GM19239 (cell line): ENCODE measurements around the gene RAD51B.

Experiments
- DNase-seq: peaks from one replicate; pipeline ENCODE4 v3.0.0; 2011; ENCODE audit warnings: low spot score; ENCODE audit not compliant: insufficient read length
- FAIRE-seq: peaks from 2 replicates; lab custom pipeline; 2011; peaks lifted over from hg19 to GRCh38; lab: Jason Lieb, UNC

Gene RAD51B

GRCh38 chr14:68327231-68327630, 507.7 kb downstream of the RAD51B start:
- no peak for DNase-seq

GRCh38 chr14:68328509-68328908, 508.9 kb downstream of the RAD51B start:
- DNase-seq (no peak), FAIRE-seq (peak; percentile 95)

More at GRCh38 chr14:68327231-68327630, 507.7 kb downstream of the RAD51B start:
- peak; percentile 37 for FAIRE-seq

- no peak for FAIRE-seq
- no peak for DNase-seq
Observed at GRCh38 chr14:68331426-68331825, 511.8 kb downstream of the RAD51B start.

GRCh38 chr14:68331991-68332390, 512.4 kb downstream of the RAD51B start:
- no peak for DNase-seq
- FAIRE-seq, result peak; percentile 57

- no peak for DNase-seq
- FAIRE-seq, result no peak
Observed at GRCh38 chr14:68333262-68333661, 513.7 kb downstream of the RAD51B start.

GRCh38 chr14:68335312-68335711, 515.7 kb downstream of the RAD51B start:
- FAIRE-seq (peak; percentile 68), DNase-seq (no peak)

GRCh38 chr14:68336165-68336564, 516.6 kb downstream of the RAD51B start:
- DNase-seq (no peak), FAIRE-seq (no peak)

GRCh38 chr14:68337279-68337678, 517.7 kb downstream of the RAD51B start:
- DNase-seq (no peak), FAIRE-seq (peak; percentile 88)

- FAIRE-seq (peak; percentile 84), DNase-seq (no peak)
Observed at GRCh38 chr14:68340262-68340661, 520.7 kb downstream of the RAD51B start.

GRCh38 chr14:68341411-68342212, 522.0 kb downstream of the RAD51B start:
- FAIRE-seq (peak; percentile 88), DNase-seq (no peak)

GRCh38 chr14:68342216-68342763, 522.7 kb downstream of the RAD51B start:
- no peak for FAIRE-seq
- no peak for DNase-seq

GRCh38 chr14:68343534-68344118, 524.0 kb downstream of the RAD51B start:
- DNase-seq, result no peak
- FAIRE-seq, result no peak

- FAIRE-seq, result no peak
- DNase-seq, result no peak
Observed at GRCh38 chr14:68345738-68346137, 526.2 kb downstream of the RAD51B start.

GRCh38 chr14:68346556-68347343, 527.2 kb downstream of the RAD51B start:
- no peak for DNase-seq
- FAIRE-seq, result no peak

GRCh38 chr14:68349900-68350629, 530.5 kb downstream of the RAD51B start:
- DNase-seq (no peak), FAIRE-seq (no peak)

GRCh38 chr14:68355415-68355814, 535.8 kb downstream of the RAD51B start:
- FAIRE-seq (no peak), DNase-seq (no peak)

- FAIRE-seq (peak; percentile 42), DNase-seq (no peak)
Observed at GRCh38 chr14:68357777-68358176, 538.2 kb downstream of the RAD51B start.

- FAIRE-seq (no peak), DNase-seq (no peak)
Observed at GRCh38 chr14:68358500-68358899, 538.9 kb downstream of the RAD51B start.

GRCh38 chr14:68359022-68359836, 539.6 kb downstream of the RAD51B start:
- no peak for DNase-seq
- FAIRE-seq, result peak; percentile 54
